HepG2 (cell line): ENCODE data around the gene BABAM1. TPM values are rescaled to one million over a fixed set of nuclear protein-coding genes. Genes with fewer than 3 reads are reported as not detected.
A peak's percentile ranks its signal among the peaks of the same experiment; 100 is the strongest.

Source experiments
- ATF3 ChIP-seq: sonication (generic); formaldehyde crosslinking; IDR thresholded peaks from 2 replicates; pipeline ENCODE4 v1.4.0; 2020; ENCODE audit warnings: missing genetic modification reagents
- CTCF ChIP-seq: sonication (generic); formaldehyde crosslinking; IDR thresholded peaks from 2 replicates; pipeline ENCODE4 v1.5.0; 2020; ENCODE audit warnings: mild to moderate bottlenecking, missing genetic modification reagents, moderate library complexity
- ETV5 ChIP-seq: IDR thresholded peaks from 2 replicates; pipeline ENCODE4 v1.6.1; 2018; ENCODE audit warnings: missing biosample characterization, missing genetic modification reagents, inconsistent platforms, borderline replicate concordance
- GMEB2 ChIP-seq: IDR thresholded peaks from 2 replicates; pipeline ENCODE4 v1.6.1; 2016; ENCODE audit warnings: missing biosample characterization, missing genetic modification reagents, low read depth
- HNRNPL ChIP-seq: fragments of 200-400 bp; formaldehyde crosslinking; IDR thresholded peaks from 2 replicates; pipeline ENCODE4 v1.6.1; 2017; ENCODE audit warnings: mild to moderate bottlenecking, low read depth, low read length
- KDM6A ChIP-seq: IDR thresholded peaks from 2 replicates; pipeline ENCODE4 v1.6.1; 2016; ENCODE audit warnings: low read depth
- MEF2D ChIP-seq: sonication (generic); formaldehyde crosslinking; IDR thresholded peaks from 2 replicates; pipeline ENCODE4 v1.5.1; 2020; ENCODE audit warnings: mild to moderate bottlenecking, missing genetic modification reagents
- NCOA1 ChIP-seq: sonication (generic); formaldehyde crosslinking; IDR thresholded peaks from 2 replicates; pipeline ENCODE4 v1.9.0; 2021; ENCODE audit warnings: missing genetic modification reagents
- PPARG ChIP-seq: conservative IDR thresholded peaks from 2 replicates; pipeline ENCODE4 v1.6.1; 2016; ENCODE audit warnings: missing biosample characterization, missing genetic modification reagents
- RBFOX2 ChIP-seq: fragments of 200-400 bp; formaldehyde crosslinking; IDR thresholded peaks from 2 replicates; pipeline ENCODE4 v1.6.1; 2017; ENCODE audit warnings: low read depth, mild to moderate bottlenecking, low read length
- SALL2 ChIP-seq: sonication (generic); formaldehyde crosslinking; IDR thresholded peaks from 2 replicates; pipeline ENCODE4 v1.8.1; 2023; ENCODE audit warnings: mild to moderate bottlenecking, missing genetic modification reagents, inconsistent platforms
- TAF1 ChIP-seq: sonication (generic); formaldehyde crosslinking; IDR thresholded peaks from 2 replicates; pipeline ENCODE4 v1.4.0; 2020; ENCODE audit warnings: missing genetic modification reagents
- THAP11 ChIP-seq: IDR thresholded peaks from 2 replicates; pipeline ENCODE4 v1.6.1; 2016; ENCODE audit warnings: missing biosample characterization, missing genetic modification reagents
- U2AF1 ChIP-seq: fragments of 200-400 bp; formaldehyde crosslinking; optimal IDR thresholded peaks from 2 replicates; pipeline ENCODE3; 2017; ENCODE audit warnings: mild to moderate bottlenecking, low read depth, low read length
- YY1 ChIP-seq: IDR thresholded peaks from 2 replicates; pipeline ENCODE4 v1.6.1; 2011; ENCODE audit warnings: low read length, low read depth, moderate library complexity, mild to moderate bottlenecking; ENCODE audit not compliant: insufficient read depth, insufficient replicate concordance
- ZNF431 ChIP-seq: sonication (generic); formaldehyde crosslinking; IDR thresholded peaks from 2 replicates; pipeline ENCODE4 v1.9.0; 2022; ENCODE audit warnings: missing genetic modification reagents, low read depth, mild to moderate bottlenecking, borderline replicate concordance
- polyA plus RNA-seq, 8 experiments: library from polyadenylated mRNA; depleted of rRNA in 3 of 8; stranded (reverse) in 7 of 8; unstranded in 1 of 8; fragments of >200 nt; fragmentation: Illumina TruSeq in 4 of 8; extraction: Trizol in 4 of 8; gene quantifications; 2 replicates each; pipeline versions ENCODE4 v1.2.1 to v1.2.3, GENCODE V29; 2011 to 2016; ENCODE audit warnings: low read depth in 4 of 8, missing spikeins in 1 of 8, mixed read lengths in 1 of 8; ENCODE audit not compliant: insufficient read depth in 1 of 8
- total RNA-seq, 5 experiments: library from RNA; depleted of rRNA; stranded (reverse); fragments of >200 nt; fragmentation: Illumina TruSeq; extraction: Trizol; gene quantifications; 2 replicates each; pipeline ENCODE4 v1.2.3, GENCODE V29; 2016; ENCODE audit warnings: low read depth in 1 of 5
- TF ChIP-seq, protein P1 (sequence below): sonication (generic); formaldehyde crosslinking; IDR thresholded peaks from 2 replicates; pipeline ENCODE4 v1.4.0; 2020; ENCODE audit warnings: missing genetic modification reagents, borderline replicate concordance
- TF ChIP-seq, protein P2 (sequence below): sonication (generic); formaldehyde crosslinking; IDR thresholded peaks from 2 replicates; pipeline ENCODE4 v1.5.1; 2020; ENCODE audit warnings: missing genetic modification reagents, mild to moderate bottlenecking, borderline replicate concordance

The BABAM1 gene
- total and polyA plus RNA-seq, 2 of the 13 experiments (the other 11 are each of a cell fraction or from before 2014, with no cell fraction given), result 70.0 to 82.0 TPM

DNA sequence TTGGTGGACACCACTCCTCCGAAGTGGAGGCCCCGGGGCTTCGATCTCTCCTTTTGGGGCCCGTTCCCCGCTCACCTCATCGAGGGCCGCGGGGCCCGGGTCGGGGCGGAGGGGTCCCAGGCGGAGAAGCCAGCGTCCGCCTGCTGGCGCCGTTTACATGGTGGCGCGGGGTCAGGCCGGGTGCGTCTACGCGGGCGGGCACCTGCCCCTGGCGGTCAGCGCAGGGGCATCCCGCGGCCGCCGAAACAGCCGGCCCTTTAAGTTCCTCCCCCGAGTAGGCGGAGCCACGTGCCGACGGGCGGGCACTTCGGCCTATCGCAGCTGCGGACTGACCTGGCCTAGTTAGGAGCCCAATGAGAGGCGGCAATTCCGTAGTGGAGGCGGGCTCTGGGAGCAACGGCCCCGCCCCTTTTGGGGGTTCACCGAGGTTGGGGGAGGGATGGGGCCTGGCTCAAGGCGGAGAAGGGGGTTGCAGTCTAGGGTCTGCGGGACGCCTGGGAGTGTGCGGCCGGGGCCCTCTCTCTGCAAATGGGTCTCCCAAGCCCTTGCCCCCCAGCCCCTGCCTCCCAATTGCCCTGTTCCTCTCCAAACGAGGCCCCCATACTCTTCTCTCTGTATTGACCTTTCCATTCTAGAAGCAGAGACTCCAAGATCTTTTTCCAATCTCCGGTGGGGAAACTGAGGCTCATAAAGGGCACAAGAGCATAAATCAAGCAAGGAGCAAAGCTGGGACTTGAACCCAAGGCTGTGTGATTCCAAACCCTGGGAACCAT is 36.1 kb downstream of the BABAM1 start, which contains the start of gene ABHD8 (continued):
- TF ChIP-seq ZNF431 (CRISPR knock-in tag) (no peak), GMEB2 (CRISPR knock-in tag) (0 out of 2 replicates have a peak, but pooled peaks have one; percentile 27), MEF2D (no peak), ETV5 (CRISPR knock-in tag) (peak; percentile 18; the same call in 1 of the 2 replicates), THAP11 (CRISPR knock-in tag) (peak; percentile 79), SALL2 (CRISPR knock-in tag) (no peak), NCOA1 (CRISPR knock-in tag) (no peak), U2AF1 (no peak), HNRNPL (peak; percentile 77), PPARG (peak; percentile 57; the same call in 1 of the 2 replicates), RBFOX2 (peak; percentile 83), TAF1 (peak; percentile 61; the same call in 1 of the 2 replicates), ATF3 (CRISPR knock-in tag) (no peak), YY1 (peak; percentile 44), KDM6A (CRISPR knock-in tag) (no peak), CTCF (CRISPR knock-in tag) (peak; percentile 68)
- TF ChIP-seq, protein P1, sequence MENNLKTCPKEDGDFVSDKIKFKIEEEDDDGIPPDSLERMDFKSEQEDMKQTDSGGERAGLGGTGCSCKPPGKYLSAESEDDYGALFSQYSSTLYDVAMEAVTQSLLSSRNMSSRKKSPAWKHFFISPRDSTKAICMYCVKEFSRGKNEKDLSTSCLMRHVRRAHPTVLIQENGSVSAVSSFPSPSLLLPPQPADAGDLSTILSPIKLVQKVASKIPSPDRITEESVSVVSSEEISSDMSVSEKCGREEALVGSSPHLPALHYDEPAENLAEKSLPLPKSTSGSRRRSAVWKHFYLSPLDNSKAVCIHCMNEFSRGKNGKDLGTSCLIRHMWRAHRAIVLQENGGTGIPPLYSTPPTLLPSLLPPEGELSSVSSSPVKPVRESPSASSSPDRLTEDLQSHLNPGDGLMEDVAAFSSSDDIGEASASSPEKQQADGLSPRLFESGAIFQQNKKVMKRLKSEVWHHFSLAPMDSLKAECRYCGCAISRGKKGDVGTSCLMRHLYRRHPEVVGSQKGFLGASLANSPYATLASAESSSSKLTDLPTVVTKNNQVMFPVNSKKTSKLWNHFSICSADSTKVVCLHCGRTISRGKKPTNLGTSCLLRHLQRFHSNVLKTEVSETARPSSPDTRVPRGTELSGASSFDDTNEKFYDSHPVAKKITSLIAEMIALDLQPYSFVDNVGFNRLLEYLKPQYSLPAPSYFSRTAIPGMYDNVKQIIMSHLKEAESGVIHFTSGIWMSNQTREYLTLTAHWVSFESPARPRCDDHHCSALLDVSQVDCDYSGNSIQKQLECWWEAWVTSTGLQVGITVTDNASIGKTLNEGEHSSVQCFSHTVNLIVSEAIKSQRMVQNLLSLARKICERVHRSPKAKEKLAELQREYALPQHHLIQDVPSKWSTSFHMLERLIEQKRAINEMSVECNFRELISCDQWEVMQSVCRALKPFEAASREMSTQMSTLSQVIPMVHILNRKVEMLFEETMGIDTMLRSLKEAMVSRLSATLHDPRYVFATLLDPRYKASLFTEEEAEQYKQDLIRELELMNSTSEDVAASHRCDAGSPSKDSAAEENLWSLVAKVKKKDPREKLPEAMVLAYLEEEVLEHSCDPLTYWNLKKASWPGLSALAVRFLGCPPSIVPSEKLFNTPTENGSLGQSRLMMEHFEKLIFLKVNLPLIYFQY, result no peak; the same call in 1 of the 2 replicates
- TF ChIP-seq, protein P2, sequence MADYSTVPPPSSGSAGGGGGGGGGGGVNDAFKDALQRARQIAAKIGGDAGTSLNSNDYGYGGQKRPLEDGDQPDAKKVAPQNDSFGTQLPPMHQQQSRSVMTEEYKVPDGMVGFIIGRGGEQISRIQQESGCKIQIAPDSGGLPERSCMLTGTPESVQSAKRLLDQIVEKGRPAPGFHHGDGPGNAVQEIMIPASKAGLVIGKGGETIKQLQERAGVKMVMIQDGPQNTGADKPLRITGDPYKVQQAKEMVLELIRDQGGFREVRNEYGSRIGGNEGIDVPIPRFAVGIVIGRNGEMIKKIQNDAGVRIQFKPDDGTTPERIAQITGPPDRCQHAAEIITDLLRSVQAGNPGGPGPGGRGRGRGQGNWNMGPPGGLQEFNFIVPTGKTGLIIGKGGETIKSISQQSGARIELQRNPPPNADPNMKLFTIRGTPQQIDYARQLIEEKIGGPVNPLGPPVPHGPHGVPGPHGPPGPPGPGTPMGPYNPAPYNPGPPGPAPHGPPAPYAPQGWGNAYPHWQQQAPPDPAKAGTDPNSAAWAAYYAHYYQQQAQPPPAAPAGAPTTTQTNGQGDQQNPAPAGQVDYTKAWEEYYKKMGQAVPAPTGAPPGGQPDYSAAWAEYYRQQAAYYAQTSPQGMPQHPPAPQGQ (CRISPR knock-in tag), result no peak
